Activated T-cell treated with anti-CD3 and anti-CD28 coated beads for 1 hour (primary cell): ENCODE measurements around the gene ASZ1.

Source experiments
- DNase-seq: peaks from one replicate; pipeline ENCODE4 v3.0.0-alpha.2; 2020; ENCODE audit warnings: low read depth

ASZ1 gene

DNA sequence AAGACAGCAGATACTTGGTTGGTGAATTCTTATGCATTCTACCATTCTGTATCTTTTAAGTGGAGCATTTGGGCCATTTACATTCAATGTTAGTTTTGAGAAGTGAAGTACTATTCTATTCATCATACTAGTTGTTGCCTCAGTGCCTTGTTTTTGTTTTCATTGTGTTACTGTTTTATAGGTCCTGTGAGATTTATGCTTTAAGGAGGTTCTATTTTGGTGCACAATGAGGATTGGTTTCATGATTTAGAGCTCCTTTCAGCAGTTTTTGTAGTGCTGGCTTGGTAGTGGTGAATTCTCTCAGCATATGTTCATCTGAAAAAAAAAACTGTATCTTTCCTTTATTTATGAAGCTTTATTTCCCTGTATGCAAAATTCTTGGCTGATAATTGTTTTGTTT lies 81.1 kb downstream of the ASZ1 start:
- no peak for DNase-seq

DNA sequence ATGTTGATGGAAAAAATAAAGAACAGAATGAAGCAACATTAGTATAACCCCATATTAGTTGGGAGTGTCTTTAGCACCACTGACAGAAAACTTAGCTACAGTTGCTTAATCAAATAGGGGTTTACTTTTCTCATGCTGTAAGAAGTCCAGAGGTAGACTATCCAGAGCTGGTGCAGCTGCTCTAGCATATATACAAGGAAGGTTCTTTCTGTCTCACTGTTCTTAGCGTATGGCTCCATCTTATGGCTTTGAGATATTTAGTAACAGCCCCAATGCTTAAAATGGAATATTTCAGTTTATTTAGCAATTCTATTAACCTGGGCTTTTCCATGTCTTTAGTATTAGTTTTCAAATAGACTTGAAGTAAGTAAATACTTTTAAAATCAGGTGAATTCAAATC lies 89.3 kb downstream of the ASZ1 start:
- DNase-seq: no peak

DNA sequence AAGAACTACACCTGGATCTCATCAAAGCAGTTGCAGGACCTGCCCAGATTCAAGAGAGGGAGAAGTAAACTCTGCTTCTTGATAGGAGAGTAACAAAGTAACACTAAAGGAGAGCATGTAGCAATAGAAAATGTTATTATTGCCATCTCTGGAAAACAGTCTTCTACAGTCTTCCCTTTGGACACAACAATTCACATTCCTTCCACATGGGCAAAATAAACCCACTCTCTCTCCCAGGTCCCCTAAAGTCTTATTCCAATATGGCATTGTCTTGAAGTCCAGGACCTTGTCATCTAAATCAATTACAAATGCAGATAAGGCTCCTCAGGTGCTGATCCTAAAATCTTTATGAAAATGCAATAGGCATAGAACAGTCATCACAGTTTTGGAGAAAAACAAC lies 94.1 kb downstream of the ASZ1 start:
- no peak for DNase-seq

DNA sequence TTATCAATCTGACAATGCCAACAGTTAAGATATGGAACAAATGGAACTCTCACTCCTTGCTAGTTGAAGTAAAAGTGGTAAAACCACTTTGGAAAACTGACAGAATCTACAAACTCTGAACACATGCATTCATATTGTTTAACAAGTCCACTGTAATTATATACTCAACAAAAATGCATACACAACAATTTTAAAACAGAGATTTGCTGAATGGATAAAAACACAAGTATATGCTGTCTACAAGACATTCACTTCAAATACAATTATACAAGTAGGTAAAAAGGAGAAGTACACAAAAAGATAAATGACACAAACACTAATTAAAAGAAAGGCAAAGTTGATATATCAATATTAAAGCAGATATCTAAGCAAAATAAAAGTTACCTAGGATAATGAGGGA lies 95.3 kb downstream of the ASZ1 start:
- DNase-seq: no peak

DNA sequence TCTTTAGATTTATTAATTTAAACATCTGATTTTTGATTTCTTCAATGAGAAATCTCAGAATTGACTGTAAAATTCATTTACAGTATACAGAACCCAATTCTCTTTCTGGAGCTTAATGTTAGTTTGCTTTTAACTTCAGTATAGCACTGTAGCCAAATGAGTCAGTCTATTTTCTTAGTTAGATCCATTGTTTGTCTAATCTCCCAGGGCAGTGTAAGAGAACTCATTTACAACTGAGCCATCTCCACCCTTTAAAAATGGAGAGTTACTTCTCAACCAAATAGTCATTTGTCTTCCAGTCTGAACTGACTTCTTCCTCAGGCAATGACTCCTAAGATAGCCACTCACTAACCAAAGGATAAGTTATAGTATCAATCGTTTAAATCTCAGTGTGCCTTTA lies 101.5 kb downstream of the ASZ1 start:
- no peak for DNase-seq

DNA sequence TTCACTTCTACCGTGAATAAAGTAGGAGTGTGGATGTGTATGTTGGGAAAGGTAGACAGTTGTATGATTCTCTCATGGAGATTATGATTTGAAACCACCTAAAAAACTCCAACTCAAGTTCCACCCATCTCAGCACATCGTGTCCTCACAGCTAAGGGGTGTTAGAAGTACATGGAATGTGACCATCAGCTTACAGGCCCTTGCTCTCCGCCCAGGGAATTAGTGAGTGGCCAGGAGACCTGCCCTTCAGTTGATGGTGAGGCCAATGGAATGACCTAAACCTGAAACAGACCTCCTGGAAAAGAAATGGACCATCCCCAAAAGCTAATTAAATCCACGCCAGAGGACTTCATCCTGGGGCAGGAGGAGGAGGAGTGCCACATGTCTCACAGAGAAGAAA lies 102.3 kb downstream of the ASZ1 start:
- no peak for DNase-seq

DNA sequence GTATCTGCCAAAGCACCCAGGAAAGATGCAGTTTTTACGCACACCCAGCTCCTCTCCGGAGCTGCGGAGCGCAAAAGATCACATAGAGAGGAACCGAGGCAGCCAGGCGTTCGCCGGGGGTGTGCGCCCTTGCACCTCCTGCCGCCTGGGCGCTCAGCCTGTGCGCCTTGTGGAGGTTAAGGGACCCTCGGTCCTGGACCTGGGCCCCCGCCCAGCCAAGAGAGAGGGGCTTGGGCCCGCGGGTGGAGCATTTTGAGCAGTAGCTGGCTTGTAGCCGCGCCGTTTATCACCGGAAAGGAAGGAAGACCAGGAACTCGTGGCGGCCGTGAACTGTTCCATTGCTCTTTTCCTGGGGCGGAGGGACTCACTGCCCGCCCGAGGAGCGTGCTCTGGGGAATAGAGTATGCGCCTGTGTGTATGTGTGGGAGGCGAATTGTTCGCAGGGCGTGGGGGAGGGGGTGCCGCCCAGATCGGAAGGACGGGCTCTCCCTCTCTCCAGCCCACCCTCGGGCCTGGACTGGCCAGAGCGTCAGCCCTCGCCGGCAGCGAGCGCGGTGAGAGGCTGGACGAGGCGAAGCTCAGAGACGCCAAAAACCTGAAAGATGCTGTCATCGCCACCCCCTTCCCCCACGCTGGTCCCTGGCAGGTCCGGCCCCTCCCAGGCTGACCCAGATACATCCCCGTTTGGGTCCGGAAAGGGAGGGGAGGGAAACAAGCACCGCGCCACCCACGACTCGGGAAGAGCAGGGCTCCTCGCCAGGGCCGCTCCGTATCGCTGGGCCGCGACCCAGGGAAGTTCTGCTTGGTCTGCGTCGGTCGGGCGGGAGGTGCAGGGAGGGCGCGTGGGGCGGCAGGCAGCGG lies 103.2 kb downstream of the ASZ1 start:
- DNase-seq: no peak

DNA sequence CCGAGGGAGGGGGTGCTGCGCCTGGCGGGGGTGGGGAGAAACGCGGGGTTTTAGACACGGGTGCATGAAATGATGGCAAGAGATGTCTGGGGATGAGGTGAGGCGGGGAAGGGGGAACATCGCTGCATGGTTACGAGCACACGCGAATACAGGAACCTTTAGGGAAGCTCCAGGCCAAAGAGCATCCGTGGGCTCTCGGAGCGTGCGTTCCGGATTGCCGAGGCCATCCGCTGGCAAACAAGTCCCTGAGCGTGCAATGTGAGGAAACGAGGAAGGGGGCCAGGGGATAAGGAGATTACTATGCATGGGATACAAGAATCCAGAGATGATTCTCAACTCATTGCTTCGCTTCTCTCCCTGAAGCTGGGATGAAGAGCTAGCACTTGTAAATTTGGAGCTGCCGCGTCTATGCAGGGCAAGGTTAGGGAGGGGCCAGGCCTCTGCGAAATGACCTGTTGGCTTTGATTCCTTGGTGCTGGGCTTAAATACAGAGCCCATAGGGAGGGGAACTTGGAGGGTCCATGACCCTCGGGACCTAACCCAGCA lies 103.9 kb downstream of the ASZ1 start:
- DNase-seq: no peak

DNA sequence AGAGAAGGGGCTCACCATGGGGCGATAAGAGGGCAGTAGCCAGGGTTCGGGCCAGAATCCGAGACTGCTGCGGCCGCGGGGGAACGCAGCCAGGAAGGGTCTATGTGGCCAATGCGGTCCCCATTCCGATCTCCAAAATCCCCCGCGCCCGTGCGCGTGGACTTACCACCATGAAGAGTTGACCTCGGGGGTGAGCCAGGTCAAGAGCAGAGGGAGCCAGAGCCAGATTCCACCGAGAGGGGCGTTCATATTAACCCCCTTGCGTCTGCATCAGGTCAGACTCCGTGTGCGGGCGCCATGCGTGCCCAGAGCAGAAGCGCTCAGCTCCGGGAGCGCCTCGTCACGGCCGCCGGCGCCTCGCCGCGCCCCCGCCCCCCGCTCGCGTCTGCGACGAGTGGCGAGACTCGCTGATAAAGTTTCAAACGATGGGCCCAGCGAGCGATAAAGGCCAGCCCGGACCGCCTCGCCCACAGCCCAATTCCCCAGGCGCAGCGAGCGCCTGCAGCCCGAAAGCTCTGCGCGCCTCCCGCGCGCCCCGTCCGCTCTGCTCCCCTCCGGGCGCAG lies 104.5 kb downstream of the ASZ1 start, which contains the start of gene WNT2:
WNT2 (minus strand) TSS at position 318 of the 564 bp plus-strand sequence; CDS start at position 249, 69 bp downstream.
- DNase-seq: no peak

DNA sequence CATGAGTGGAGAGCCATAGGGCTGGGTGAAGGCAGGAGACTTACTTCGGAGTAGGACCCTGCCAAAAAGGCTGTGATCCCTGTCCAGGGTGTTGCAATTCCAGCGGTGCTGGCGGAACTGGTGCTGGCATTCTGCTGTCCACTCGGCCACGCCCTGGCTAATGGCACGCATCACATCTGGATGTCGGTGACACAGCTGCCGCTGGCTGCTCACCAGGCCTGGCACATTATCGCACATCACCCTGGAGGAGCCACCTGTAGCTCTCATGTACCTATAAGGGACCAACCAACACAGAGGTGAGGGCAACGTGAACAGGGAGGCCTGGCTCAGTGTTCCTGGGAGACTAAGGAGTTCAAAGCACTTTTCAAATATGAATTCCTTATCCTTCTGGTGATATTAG lies 106.8 kb downstream of the ASZ1 start:
- DNase-seq: no peak

DNA sequence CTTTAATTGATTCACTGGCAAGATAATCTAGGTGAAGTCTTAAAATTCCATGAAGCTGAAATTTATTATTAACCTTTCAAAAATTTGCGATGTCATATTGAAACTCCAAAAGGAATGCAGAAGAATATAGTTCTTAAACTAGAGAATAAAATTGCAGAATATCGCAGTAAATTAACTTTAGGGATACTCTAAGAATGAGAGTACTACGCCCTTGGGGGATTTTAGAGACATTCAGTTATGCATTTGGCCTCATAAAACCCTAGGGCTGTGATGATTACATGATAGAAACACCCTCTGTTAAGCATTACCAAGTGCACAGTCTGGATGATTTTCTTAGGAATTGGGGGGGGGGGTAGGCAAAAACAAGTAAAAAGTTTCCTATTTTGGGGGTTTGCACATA lies 108.1 kb downstream of the ASZ1 start:
- no peak for DNase-seq

DNA sequence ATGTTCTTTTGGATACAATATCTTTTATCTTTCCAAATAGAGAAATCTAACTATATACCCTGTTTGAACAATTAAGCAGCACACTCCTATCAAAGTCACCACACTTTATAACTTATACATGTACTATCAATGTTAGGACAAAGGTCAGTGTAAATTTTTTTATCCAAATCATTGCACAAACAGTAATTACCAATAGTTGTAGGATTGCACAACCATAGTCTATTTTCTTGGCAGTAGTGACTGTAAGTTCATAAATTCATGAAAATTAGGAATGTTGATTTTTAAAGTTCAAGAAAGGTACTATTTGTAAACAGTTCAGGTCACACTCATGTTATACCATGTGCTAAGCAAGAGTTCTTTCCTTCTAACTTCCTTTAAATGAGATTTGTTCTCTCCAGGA lies 113.7 kb downstream of the ASZ1 start:
- DNase-seq: no peak
